ENCODE data around the gene MAP3K8.
"Not testable (repeated sequence)": the region's sequence is repeated elsewhere in the genome, so short reads cannot be mapped to it uniquely, and the experiment has no call there.

The MAP3K8 gene

DNA sequence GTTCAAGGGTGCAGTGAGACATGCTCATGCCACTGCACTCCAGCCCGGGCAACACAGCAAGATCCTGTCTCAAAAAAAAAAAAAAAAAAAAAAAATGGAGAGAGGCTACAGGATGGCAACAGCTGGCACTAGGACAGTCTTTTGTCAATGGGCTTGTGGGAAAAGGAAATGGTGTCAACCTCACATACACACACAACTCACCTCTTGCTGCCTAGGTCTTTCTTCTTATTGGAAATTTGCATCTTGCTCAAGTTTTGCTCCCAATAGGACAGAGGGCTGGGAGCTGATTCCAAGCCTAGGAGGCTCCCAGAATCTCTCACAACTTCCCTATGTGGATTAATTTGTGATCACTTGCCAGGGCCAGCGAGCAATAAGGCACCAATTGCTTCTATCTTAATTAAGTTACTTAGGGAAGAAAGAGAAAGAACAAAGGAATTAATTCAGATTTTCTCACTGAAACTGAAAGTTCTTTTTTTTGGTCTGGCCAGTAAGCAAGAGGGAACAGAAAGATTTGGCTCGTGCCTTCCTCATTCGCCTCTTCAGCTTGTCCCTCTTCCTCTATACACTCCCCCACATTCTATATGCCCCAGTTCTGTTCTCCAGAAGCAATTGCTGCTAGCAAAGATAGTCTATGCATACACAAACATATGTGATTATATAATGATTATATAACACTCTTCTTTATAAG is 33.8 kb downstream of the MAP3K8 start:
- Histone ChIP-seq H3K36me3 (ENCODE audit: control insufficient read depth in 1 of 2, insufficient read depth in 2 of 2, low read length in 2 of 2) (no peaks in the 10 kb centered on the region), H3K4me2 (ENCODE audit: low read length) (no peak overlapping the region), H3K9ac (ENCODE audit: low read length) (no peak overlapping the region), H2AFZ (ENCODE audit: insufficient read depth, low read length, poor library complexity) (no peak overlapping the region), H3K23ac (ENCODE audit: low read length) (no peak overlapping the region), H3K4ac (ENCODE audit: low read depth, low read length) (no peak overlapping the region), H3K79me1 (ENCODE audit: low read length) (no peaks in the 10 kb centered on the region), H4K8ac (ENCODE audit: low read depth, low read length) (no peak overlapping the region), H3K14ac (ENCODE audit: low read length) (no peak overlapping the region), H3K9me3 (ENCODE audit: insufficient read depth, low read depth, low read length) (no peaks in the 10 kb centered on the region), H2AK5ac (ENCODE audit: low read length) (no peak overlapping the region), H3K4me3 (ENCODE audit: low read depth, low read length) (no peak overlapping the region), H3K27ac (ENCODE audit: low read depth, low read length) (no peak overlapping the region), H3K18ac (ENCODE audit: low read length) (no peak overlapping the region), H3K27me3 (ENCODE audit: insufficient read depth, low read length) (no peaks in the 10 kb centered on the region), H2BK12ac (ENCODE audit: low read length) (no peak overlapping the region), H2BK120ac (ENCODE audit: insufficient read depth, low read length, poor library complexity) (no peak overlapping the region), H4K12ac (ENCODE audit: low read depth, low read length) (no peak overlapping the region), H3K4me1 (ENCODE audit: control insufficient read depth in 1 of 2, insufficient read depth in 2 of 2, low read length in 2 of 2) (peaks cover 0 to 3% of the 10 kb centered on the region in 2 experiments), H2BK5ac (ENCODE audit: low read depth, low read length, poor library complexity) (no peak overlapping the region), H4K91ac (ENCODE audit: low read depth, low read length) (no peak overlapping the region), H3K79me2 (ENCODE audit: control insufficient read depth, insufficient read depth, low read length, poor library complexity) (no peaks in the 10 kb centered on the region)
- WGBS (ENCODE audit: extremely low coverage, insufficient coverage, insufficient read length): no CpG with 5 or more reads among the region's 4 CpGs
- DNase-seq: no peak

- H3K4me3 ChIP-seq (ENCODE audit: low read depth, low read length): no peak overlapping the region
- no peaks in the 10 kb centered on the region for H3K79me2 ChIP-seq (ENCODE audit: control insufficient read depth, insufficient read depth, low read length, poor library complexity)
- no peak overlapping the region for H2BK5ac ChIP-seq (ENCODE audit: low read depth, low read length, poor library complexity)
- H3K27ac ChIP-seq (ENCODE audit: low read depth, low read length): no peak overlapping the region
- no peak for DNase-seq
- H3K36me3 ChIP-seq (ENCODE audit: control insufficient read depth in 1 of 2, insufficient read depth in 2 of 2, low read length in 2 of 2): no peaks in the 10 kb centered on the region
- H4K8ac ChIP-seq (ENCODE audit: low read depth, low read length): no peak overlapping the region
- H3K14ac ChIP-seq (ENCODE audit: low read length): no peak overlapping the region
- H3K4ac ChIP-seq (ENCODE audit: low read depth, low read length): no peak overlapping the region
- no peaks in the 10 kb centered on the region for H3K9me3 ChIP-seq (ENCODE audit: insufficient read depth, low read depth, low read length)
- no CpG with 5 or more reads among the region's 4 CpGs for WGBS (ENCODE audit: extremely low coverage, insufficient coverage, insufficient read length)
- no peak overlapping the region for H3K4me2 ChIP-seq (ENCODE audit: low read length)
- no peak overlapping the region for H4K12ac ChIP-seq (ENCODE audit: low read depth, low read length)
- no peak overlapping the region for H3K18ac ChIP-seq (ENCODE audit: low read length)
- H3K23ac ChIP-seq (ENCODE audit: low read length): no peak overlapping the region
- no peak overlapping the region for H2AK5ac ChIP-seq (ENCODE audit: low read length)
- H2AFZ ChIP-seq (ENCODE audit: insufficient read depth, low read length, poor library complexity): no peak overlapping the region
- no peaks in the 10 kb centered on the region for H3K27me3 ChIP-seq (ENCODE audit: insufficient read depth, low read length)
- H3K79me1 ChIP-seq (ENCODE audit: low read length): no peaks in the 10 kb centered on the region
- H2BK120ac ChIP-seq (ENCODE audit: insufficient read depth, low read length, poor library complexity): no peak overlapping the region
- no peak overlapping the region for H3K9ac ChIP-seq (ENCODE audit: low read length)
- no peak overlapping the region for H2BK12ac ChIP-seq (ENCODE audit: low read length)
- no peaks in the 10 kb centered on the region for H3K4me1 ChIP-seq (ENCODE audit: control insufficient read depth in 1 of 2, insufficient read depth in 2 of 2, low read length in 2 of 2)
- no peak overlapping the region for H4K91ac ChIP-seq (ENCODE audit: low read depth, low read length)
Observed at GRCh38 chr10:30472414-30473155, 38.6 kb downstream of the MAP3K8 start.

DNA sequence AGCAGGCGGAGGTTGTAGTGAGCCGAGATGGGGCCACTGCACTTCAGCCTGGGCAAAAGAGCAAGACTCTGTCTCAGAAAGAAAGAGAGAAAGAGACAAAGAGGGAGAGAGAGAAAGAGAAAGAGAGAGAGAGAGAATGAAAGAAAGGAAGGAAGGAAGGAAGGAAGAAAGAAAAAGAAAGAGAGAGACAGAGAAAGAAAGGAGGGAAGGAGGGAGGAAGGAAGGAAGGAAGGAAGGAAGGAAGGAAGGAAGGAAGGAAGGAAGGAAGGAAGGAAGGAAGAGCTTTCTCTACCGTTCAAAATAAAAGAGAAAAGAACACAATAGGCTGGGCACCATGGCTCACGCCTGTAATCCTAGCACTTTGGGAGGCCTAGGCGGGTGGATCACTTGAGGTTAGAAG is 41.5 kb downstream of the MAP3K8 start:
- H3K9ac ChIP-seq (ENCODE audit: low read length); H4K91ac ChIP-seq (ENCODE audit: low read depth, low read length); H3K23ac ChIP-seq (ENCODE audit: low read length); H3K9me3 ChIP-seq (ENCODE audit: insufficient read depth, low read depth, low read length); DNase-seq; H3K18ac ChIP-seq (ENCODE audit: low read length); H3K4me1 ChIP-seq (ENCODE audit: control insufficient read depth in 1 of 2, insufficient read depth in 2 of 2, low read length in 2 of 2); H3K4me2 ChIP-seq (ENCODE audit: low read length); H4K8ac ChIP-seq (ENCODE audit: low read depth, low read length); H2BK5ac ChIP-seq (ENCODE audit: low read depth, low read length, poor library complexity); H3K4me3 ChIP-seq (ENCODE audit: low read depth, low read length); H2AFZ ChIP-seq (ENCODE audit: insufficient read depth, low read length, poor library complexity); H3K36me3 ChIP-seq (ENCODE audit: control insufficient read depth in 1 of 2, insufficient read depth in 2 of 2, low read length in 2 of 2); H3K27me3 ChIP-seq (ENCODE audit: insufficient read depth, low read length); H3K27ac ChIP-seq (ENCODE audit: low read depth, low read length); H2AK5ac ChIP-seq (ENCODE audit: low read length); H3K79me1 ChIP-seq (ENCODE audit: low read length); H3K14ac ChIP-seq (ENCODE audit: low read length); H4K12ac ChIP-seq (ENCODE audit: low read depth, low read length); H2BK12ac ChIP-seq (ENCODE audit: low read length); H3K4ac ChIP-seq (ENCODE audit: low read depth, low read length); H2BK120ac ChIP-seq (ENCODE audit: insufficient read depth, low read length, poor library complexity); H3K79me2 ChIP-seq (ENCODE audit: control insufficient read depth, insufficient read depth, low read length, poor library complexity): not testable (repeated sequence)
- WGBS (ENCODE audit: extremely low coverage, insufficient coverage, insufficient read length): no CpG with 5 or more reads among the region's 5 CpGs

- no peak for DNase-seq
- Histone ChIP-seq H3K79me2 (ENCODE audit: control insufficient read depth, insufficient read depth, low read length, poor library complexity) (no peaks in the 10 kb centered on the region), H4K91ac (ENCODE audit: low read depth, low read length) (no peak overlapping the region), H3K36me3 (ENCODE audit: control insufficient read depth in 1 of 2, insufficient read depth in 2 of 2, low read length in 2 of 2) (no peaks in the 10 kb centered on the region), H3K14ac (ENCODE audit: low read length) (no peak overlapping the region), H4K8ac (ENCODE audit: low read depth, low read length) (no peak overlapping the region), H2BK12ac (ENCODE audit: low read length) (no peak overlapping the region), H3K79me1 (ENCODE audit: low read length) (no peaks in the 10 kb centered on the region), H3K18ac (ENCODE audit: low read length) (no peak overlapping the region), H3K4me3 (ENCODE audit: low read depth, low read length) (no peak overlapping the region), H4K12ac (ENCODE audit: low read depth, low read length) (no peak overlapping the region), H3K4me1 (ENCODE audit: control insufficient read depth in 1 of 2, insufficient read depth in 2 of 2, low read length in 2 of 2) (no peaks in the 10 kb centered on the region), H2BK5ac (ENCODE audit: low read depth, low read length, poor library complexity) (no peak overlapping the region), H2AFZ (ENCODE audit: insufficient read depth, low read length, poor library complexity) (no peak overlapping the region), H3K27me3 (ENCODE audit: insufficient read depth, low read length) (no peaks in the 10 kb centered on the region), H3K4ac (ENCODE audit: low read depth, low read length) (no peak overlapping the region), H2AK5ac (ENCODE audit: low read length) (no peak overlapping the region), H3K4me2 (ENCODE audit: low read length) (no peak overlapping the region), H3K9ac (ENCODE audit: low read length) (no peak overlapping the region), H2BK120ac (ENCODE audit: insufficient read depth, low read length, poor library complexity) (no peak overlapping the region), H3K27ac (ENCODE audit: low read depth, low read length) (no peak overlapping the region), H3K23ac (ENCODE audit: low read length) (no peak overlapping the region), H3K9me3 (ENCODE audit: insufficient read depth, low read depth, low read length) (no peaks in the 10 kb centered on the region)
- WGBS (ENCODE audit: extremely low coverage, insufficient coverage, insufficient read length): no CpG with 5 or more reads among the region's 18 CpGs
Observed at GRCh38 chr10:30476511-30477155, 42.6 kb downstream of the MAP3K8 start.
